UCSD-AML1 (cell line): ENCODE results near the gene PALMD.

ENCODE experiments used
- DNase-seq: peaks from one replicate; lab custom pipeline; 2025; ENCODE audit not compliant: unreplicated experiment; lab: John Stamatoyannopoulos, UW

Gene PALMD

GRCh38 chr1:99657213-99658030 is 11.5 kb downstream of the PALMD start:
- no peak for DNase-seq

- DNase-seq: no peak
Measured at GRCh38 chr1:99658031-99658290, 12.0 kb downstream of the PALMD start.

DNA sequence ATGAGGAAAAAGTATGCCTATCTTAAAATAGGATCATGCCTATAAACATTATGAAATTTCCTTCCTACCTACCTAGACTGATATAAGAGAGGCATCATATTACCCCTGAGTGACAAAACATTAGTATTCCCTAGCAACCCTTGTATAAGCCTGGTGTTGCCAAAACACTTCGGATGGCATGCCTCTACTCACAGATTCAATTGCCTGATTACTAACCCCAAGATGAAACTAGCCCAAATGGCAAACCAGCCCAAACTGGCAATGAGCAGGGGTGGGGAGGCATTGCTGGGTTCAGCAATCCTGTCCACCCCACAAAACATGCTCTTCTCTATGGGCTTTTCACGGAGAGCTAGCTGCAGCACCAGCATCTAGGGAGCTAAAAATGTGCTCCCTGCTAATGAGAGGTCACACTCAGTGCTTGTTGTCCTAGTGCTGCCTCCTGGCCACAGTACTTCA is 13.9 kb downstream of the PALMD start:
- no peak for DNase-seq

DNA sequence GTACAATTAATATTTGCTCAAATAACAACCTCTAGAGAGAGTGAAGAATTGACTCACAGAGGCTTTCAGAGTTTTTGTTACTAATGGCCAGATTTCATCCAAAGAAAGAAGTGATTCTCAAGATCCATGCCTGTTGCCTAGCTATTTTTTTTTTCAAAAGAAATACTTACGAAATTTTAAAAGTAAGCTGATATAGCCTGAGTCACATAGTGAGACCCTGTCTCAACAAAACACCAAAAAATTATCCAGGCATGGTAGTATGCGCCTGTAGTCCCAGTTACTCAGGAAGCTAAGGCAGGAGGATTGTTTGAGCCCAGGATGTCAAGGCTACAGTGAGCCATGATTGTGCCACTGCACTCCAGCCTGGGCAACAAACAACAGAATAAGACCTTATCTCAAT is 14.6 kb downstream of the PALMD start:
- DNase-seq: no peak

- no peak for DNase-seq
Measured at GRCh38 chr1:99661780-99662179, 15.9 kb downstream of the PALMD start.

- no peak for DNase-seq
Measured at GRCh38 chr1:99662539-99663080, 16.7 kb downstream of the PALMD start.

- DNase-seq: no peak
Measured at GRCh38 chr1:99663501-99663900, 17.6 kb downstream of the PALMD start.

- DNase-seq: no peak
Measured at GRCh38 chr1:99665212-99665611, 19.3 kb downstream of the PALMD start.

- DNase-seq: no peak
Measured at GRCh38 chr1:99669376-99669775, 23.5 kb downstream of the PALMD start.

DNA sequence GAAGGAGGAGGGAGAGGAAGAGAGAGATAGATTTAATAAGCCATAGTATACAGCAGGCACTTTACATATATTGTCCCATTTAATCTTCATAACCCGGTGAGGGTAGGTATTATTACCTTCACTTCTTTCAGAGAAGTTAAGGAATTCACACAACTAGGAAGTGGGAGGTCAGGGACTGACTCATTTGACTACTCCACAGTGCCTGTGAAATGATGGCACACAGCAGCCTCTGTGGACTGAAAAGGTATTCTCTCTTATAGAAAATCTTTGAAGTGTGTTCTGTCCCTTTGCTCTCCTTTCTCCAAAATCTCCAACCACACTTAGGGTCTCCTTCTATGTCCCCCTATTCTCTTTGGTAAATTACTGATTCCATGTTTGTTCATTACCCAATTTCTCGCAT is 23.9 kb downstream of the PALMD start:
- no peak for DNase-seq

- DNase-seq: no peak
Measured at GRCh38 chr1:99670583-99670982, 24.7 kb downstream of the PALMD start.

GRCh38 chr1:99672038-99672437 is 26.1 kb downstream of the PALMD start:
- DNase-seq: no peak

DNA sequence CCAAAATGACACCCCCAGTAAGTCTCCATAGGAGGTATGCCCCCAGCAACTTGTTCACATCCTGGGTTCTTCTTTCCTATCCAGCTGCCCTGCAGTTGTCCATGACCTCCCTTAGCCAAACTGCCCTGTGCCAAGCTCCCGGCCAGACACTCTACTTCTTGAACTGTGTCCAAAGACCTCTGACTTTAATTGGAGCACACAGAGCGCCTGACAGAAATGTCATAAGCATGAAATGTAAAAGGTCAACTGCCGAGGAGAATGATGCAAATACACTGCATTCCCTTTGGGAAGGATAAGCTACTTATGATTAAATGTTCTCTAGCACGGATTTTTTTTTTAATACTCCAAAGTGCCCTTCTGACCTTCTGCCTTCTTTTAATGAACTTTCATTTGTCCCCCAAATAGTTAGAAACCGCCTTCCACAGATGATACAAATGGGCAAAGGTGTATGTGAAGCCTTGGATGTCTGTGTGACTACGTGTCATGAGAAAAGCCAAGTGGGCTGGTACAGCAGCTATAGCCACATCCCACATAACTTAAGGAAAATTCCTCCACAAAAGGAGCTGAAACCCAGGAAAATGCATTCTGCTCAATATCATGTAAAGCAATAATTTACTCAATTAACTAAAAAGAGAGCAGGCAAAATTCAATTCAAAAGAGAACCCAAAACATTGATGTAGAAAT is 26.8 kb downstream of the PALMD start:
- no peak for DNase-seq

- no peak for DNase-seq
Measured at GRCh38 chr1:99673315-99673714, 27.4 kb downstream of the PALMD start.

DNA sequence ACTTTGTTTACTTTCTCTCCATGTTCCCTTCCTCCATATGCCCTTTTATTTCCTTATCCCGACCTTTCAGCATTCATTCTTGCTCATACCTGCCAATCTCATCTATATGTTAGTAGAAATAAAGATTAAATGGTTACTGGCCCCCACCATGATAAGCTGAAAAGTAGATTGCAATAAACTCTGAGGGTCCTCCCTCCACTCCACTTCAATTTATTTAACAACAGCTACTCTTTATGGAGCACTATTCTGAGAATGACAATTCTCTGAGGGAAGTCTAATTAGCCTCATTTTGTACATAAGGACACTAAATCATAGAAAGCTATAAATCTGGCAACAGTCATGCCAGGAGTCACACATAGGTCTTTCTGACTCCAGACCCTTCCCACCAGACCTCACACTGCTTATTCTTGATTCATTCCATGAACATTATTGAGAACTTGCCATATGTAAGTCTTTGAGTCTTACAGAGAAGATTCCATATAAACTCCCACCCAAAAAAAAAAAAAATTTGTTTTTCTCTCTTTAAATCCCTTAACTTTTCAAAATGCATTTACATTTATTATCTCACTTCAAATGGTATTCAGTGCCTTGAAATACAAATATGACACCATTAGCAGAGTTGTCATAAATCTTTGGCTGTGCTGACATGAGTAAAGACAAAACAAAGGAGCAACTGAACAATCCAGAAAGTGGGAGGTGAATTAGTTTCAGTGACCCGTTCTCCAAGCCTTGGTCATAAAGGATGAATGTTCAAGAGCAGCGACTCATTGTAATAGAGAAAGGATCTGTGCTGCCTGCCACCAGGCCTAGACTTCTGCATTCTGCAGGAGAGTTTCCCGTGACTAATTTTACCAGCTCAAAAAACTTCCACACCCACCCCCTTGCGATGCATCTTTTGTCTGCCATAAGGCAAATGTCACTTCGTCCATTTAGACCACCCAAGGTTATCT is 28.5 kb downstream of the PALMD start:
- no peak for DNase-seq

- DNase-seq: no peak
Measured at GRCh38 chr1:99675292-99675691, 29.4 kb downstream of the PALMD start.

GRCh38 chr1:99675994-99676393 is 30.1 kb downstream of the PALMD start:
- DNase-seq: no peak

GRCh38 chr1:99676876-99677275 is 31.0 kb downstream of the PALMD start:
- DNase-seq: no peak

DNA sequence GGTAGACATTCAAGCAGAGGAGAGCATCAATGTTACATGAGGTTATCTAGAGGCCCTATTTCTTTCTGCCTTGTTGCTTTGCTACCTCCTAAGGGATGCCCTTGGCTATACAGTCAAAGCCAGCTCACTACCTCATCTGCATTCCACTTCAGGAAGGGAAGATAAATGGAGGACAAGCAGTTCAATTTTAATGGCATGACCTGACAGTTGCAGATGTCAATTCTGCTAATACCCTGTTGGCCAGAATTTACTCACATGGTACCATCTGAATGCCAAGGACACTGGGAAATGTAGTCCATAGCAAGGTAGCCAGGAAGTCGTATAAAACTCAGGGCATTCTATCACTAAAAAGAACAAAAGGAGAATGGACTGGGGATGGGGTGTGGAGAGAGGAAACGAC is 31.5 kb downstream of the PALMD start:
- DNase-seq: no peak

DNA sequence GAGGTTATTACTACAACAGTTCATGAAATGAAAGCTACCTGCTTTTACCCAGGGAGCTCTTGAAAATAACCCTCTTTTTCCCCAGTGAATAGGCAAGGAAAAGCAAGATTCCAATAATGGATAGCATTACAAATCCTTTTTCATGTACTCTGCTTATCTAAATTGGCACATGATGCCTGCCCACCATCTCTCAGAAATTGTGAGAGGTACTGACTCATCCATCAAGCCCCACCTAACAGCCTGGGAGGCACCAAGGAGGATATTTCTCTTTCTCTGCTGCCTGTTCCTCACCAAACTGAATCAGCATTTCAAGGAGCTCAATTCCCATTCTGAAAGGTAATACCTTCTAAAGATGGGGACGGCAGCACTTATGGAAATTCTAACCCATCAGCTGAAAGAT is 34.4 kb downstream of the PALMD start:
- DNase-seq: no peak

DNA sequence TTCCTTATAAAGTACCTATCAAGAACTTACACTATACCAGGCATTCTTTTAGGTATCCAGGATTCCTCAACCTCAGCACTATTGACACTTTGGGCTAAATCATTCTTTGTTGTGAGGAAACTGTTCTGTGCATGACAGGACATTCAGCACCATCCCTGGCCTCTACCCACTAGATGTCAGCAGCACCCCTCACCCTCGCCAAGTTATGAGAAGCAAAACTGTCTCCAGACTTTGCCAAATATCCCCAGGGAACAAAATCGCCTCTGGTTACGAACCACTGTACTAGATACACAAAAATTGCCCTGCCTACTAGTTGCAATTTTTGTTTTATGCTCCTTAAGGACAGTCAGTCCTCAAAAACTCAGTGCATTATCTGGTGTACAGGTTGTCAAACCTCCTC is 35.7 kb downstream of the PALMD start:
- DNase-seq: no peak
